HPDE6-E6E7 (cell line): ENCODE data around the gene KLK1.

Experiments
- DNase-seq: peaks from one replicate; pipeline ENCODE4 v3.0.0; 2011; ENCODE audit warnings: missing footprints; ENCODE audit errors: extremely low spot score

Gene KLK1

DNA sequence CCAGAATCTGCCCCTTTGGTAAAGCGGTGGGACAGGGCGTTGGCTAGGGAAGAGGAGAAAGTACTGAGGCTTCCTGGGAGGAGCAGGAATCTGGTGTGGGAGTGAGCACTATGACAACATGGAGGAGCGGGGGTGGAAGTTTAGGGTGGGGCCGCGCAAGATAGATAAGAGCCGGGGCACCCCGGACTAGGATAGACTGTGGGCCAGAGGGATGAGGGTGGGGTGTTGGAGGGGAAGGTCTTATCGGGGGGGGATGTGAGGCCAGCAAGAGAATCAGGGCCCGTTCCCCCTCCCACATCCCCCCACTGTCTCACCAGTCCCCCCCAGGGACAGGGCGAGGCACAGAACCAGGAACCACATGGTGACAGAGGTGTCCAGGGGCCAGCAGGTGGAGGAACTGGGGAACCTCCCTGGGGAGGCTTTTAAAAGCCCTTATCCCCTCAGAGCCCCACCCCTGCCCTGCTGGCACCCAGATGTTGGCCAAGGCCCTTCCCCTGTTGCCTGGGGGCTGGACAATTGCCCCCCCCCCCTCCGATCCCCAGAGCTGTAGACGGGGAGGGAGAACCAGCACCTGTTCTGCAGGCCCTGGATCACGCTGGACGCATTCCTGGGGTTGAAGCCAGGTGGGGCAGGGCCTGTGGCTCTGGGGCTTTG lies at the start of gene KLK1:
KLK1 (minus strand) TSS at position 399 of the 654 bp plus-strand sequence; CDS start at position 360, 39 bp downstream.
- no peak for DNase-seq

DNA sequence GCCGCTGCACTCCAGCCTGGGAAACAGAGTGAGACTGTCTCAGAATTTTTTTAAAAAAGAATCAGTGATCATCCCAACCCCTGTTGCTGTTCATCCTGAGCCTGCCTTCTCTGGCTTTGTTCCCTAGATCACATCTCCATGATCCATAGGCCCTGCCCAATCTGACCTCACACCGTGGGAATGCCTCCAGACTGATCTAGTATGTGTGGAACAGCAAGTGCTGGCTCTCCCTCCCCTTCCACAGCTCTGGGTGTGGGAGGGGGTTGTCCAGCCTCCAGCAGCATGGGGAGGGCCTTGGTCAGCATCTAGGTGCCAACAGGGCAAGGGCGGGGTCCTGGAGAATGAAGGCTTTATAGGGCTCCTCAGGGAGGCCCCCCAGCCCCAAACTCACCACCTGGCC lies 49.5 kb upstream of the KLK1 start, which contains the start of gene KLK2:
KLK2 (plus strand) TSS at position 384 of the 400 bp plus-strand sequence. CDS start 35 bp downstream, outside the sequence.
- no peak for DNase-seq

DNA sequence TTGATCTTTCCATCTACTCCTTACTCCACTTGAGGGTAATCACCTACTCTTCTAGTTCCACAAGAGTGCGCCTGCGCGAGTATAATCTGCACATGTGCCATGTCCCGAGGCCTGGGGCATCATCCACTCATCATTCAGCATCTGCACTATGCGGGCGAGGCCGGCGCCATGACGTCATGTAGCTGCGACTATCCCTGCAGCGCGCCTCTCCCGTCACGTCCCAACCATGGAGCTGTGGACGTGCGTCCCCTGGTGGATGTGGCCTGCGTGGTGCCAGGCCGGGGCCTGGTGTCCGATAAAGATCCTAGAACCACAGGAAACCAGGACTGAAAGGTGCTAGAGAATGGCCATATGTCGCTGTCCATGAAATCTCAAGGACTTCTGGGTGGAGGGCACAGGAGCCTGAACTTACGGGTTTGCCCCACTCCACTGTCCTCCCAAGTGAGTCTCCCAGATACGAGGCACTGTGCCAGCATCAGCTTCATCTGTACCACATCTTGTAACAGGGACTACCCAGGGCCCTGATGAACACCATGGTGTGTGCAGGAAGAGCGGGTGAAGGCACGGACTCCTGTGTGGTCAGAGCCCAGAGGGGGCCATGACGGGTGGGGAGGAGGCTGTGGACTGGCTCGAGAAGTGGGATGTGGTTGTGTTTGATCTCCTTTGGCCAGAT lies 47.0 kb upstream of the KLK1 start:
- no peak for DNase-seq

DNA sequence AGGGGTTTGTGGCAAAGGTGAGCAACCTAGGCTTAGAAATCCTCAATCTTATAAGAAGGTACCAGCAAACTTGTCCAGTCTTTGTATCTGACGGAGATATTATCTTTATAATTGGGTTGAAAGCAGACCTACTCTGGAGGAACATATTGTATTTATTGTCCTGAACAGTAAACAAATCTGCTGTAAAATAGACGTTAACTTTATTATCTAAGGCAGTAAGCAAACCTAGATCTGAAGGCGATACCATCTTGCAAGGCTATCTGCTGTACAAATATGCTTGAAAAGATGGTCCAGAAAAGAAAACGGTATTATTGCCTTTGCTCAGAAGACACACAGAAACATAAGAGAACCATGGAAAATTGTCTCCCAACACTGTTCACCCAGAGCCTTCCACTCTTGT lies 45.9 kb upstream of the KLK1 start:
- DNase-seq, result no peak

DNA sequence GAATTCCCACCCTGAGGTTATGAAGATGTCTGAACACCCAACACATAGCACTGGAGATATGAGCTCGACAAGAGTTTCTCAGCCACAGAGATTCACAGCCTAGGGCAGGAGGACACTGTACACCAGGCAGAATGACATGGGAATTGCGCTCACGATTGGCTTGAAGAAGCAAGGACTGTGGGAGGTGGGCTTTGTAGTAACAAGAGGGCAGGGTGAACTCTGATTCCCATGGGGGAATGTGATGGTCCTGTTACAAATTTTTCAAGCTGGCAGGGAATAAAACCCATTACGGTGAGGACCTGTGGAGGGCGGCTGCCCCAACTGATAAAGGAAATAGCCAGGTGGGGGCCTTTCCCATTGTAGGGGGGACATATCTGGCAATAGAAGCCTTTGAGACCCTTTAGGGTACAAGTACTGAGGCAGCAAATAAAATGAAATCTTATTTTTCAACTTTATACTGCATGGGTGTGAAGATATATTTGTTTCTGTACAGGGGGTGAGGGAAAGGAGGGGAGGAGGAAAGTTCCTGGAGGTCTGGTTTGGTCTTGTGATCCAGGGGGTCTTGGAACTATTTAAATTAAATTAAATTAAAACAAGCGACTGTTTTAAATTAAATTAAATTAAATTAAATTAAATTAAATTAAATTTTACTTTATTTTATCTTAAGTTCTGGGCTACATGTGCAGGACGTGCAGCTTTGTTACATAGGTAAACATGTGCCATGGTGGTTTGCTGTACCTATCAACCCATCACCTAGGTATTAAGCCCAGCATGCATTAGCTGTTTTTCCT lies 38.1 kb upstream of the KLK1 start:
- DNase-seq, result no peak

DNA sequence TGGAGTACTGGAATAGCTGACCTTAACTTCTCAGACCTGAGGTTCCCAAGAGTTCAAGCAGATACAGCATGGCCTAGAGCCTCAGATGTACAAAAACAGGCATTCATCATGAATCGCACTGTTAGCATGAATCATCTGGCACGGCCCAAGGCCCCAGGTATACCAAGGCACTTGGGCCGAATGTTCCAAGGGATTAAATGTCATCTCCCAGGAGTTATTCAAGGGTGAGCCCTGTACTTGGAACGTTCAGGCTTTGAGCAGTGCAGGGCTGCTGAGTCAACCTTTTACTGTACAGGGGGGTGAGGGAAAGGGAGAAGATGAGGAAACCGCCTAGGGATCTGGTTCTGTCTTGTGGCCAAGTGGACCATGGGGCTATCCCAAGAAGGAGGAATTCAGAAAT lies 37.4 kb upstream of the KLK1 start:
- DNase-seq, result no peak

DNA sequence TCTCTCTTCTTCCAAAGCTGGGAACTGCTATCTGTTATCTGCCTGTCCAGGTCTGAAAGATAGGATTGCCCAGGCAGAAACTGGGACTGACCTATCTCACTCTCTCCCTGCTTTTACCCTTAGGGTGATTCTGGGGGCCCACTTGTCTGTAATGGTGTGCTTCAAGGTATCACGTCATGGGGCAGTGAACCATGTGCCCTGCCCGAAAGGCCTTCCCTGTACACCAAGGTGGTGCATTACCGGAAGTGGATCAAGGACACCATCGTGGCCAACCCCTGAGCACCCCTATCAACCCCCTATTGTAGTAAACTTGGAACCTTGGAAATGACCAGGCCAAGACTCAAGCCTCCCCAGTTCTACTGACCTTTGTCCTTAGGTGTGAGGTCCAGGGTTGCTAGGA lies 36.3 kb upstream of the KLK1 start:
- no peak for DNase-seq

DNA sequence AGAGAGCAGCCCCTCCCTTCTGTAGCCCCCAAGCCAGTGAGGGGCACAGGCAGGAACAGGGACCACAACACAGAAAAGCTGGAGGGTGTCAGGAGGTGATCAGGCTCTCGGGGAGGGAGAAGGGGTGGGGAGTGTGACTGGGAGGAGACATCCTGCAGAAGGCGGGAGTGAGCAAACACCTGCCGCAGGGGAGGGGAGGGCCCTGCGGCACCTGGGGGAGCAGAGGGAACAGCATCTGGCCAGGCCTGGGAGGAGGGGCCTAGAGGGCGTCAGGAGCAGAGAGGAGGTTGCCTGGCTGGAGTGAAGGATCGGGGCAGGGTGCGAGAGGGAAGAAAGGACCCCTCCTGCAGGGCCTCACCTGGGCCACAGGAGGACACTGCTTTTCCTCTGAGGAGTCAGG lies 35.3 kb upstream of the KLK1 start:
- no peak for DNase-seq

DNA sequence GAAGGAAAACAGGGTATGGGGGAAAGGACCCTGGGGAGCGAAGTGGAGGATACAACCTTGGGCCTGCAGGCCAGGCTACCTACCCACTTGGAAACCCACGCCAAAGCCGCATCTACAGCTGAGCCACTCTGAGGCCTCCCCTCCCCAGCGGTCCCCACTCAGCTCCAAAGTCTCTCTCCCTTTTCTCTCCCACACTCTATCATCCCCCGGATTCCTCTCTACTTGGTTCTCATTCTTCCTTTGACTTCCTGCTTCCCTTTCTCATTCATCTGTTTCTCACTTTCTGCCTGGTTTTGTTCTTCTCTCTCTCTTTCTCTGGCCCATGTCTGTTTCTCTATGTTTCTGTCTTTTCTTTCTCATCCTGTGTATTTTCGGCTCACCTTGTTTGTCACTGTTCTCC lies 33.8 kb upstream of the KLK1 start:
- no peak for DNase-seq

DNA sequence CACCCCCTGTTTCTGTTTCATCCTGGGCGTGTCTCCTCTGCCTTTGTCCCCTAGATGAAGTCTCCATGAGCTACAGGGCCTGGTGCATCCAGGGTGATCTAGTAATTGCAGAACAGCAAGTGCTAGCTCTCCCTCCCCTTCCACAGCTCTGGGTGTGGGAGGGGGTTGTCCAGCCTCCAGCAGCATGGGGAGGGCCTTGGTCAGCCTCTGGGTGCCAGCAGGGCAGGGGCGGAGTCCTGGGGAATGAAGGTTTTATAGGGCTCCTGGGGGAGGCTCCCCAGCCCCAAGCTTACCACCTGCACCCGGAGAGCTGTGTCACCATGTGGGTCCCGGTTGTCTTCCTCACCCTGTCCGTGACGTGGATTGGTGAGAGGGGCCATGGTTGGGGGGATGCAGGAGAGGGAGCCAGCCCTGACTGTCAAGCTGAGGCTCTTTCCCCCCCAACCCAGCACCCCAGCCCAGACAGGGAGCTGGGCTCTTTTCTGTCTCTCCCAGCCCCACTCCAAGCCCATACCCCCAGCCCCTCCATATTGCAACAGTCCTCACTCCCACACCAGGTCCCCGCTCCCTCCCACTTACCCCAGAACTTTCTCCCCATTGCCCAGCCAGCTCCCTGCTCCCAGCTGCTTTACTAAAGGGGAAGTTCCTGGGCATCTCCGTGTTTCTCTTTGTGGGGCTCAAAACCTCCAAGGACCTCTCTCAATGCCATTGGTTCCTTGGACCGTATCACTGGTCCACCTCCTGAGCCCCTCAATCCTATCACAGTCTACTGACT lies 31.2 kb upstream of the KLK1 start, which contains the start of gene KLK3:
KLK3 (plus strand) TSS at position 280 of the 775 bp plus-strand sequence; CDS start at position 321, 41 bp downstream.
- no peak for DNase-seq

DNA sequence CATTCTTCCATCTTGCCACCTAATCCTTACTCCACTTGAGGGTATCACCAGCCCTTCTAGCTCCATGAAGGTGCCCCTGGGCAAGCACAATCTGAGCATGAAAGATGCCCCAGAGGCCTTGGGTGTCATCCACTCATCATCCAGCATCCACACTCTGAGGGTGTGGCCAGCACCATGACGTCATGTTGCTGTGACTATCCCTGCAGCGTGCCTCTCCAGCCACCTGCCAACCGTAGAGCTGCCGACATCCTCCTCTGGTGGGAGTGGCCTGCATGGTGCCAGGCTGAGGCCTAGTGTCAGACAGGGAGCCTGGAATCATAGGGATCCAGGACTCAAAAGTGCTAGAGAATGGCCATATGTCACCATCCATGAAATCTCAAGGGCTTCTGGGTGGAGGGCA lies 28.0 kb upstream of the KLK1 start:
- DNase-seq, result no peak

DNA sequence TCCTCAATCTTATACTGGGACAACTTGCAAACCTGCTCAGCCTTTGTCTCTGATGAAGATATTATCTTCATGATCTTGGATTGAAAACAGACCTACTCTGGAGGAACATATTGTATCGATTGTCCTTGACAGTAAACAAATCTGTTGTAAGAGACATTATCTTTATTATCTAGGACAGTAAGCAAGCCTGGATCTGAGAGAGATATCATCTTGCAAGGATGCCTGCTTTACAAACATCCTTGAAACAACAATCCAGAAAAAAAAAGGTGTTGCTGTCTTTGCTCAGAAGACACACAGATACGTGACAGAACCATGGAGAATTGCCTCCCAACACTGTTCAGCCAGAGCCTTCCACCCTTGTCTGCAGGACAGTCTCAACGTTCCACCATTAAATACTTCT lies 27.2 kb upstream of the KLK1 start:
- no peak for DNase-seq

DNA sequence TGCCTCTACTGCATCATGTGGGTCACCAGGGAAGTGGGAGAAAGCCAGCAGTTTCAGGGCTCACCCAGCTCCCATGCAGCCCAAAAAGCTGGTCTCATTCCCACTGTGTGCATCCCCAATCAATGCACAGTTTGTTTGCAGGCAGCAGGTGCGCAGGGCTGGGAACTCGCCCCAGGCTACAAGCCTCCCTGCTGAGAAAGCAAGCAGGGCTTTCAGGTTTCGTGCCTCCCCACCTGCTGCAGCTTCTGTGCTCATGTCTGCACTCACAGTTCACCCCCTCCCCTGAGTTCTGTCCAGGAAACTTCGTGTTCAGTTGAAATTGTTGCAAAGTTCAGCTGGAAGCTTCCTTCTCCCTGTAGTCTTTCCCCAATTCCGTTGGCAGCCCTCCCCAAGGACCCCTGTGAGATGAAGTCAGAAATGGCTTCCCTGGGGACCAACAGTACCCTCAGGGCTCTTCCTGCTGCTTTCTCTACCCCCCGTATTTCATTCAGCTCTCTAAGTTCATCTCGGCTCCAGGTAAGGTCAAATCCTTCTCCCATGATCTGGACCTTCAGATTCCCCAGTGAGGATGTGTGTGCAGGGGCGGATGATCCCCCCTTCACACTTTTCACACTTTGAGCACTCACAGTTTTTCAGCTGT lies 20.8 kb upstream of the KLK1 start:
- no peak for DNase-seq

DNA sequence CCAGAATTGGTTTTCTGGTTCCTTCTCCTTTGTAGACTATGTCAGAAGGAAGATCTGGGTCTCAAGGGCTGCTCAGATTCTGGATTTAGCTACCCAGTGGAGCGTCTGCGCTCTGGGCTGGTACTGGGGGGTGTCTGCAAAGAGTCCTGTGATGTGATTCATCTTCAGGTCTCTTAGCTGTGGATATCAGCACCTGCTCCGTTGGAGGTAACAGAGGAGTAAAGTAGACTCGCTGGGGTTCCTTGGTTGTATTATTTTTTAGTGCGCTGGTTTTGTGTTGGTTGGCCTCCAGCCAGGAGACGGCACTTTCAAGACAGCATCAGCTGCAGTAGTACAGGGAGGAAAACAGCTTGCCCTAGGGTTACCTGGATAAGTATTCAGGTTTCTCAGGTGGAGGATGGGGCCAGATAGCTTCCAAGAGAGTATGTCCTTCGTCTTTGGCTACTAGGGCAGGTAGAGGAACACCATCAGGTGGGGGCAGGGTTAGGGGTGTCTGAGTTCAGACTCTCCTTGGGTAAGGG lies 20.2 kb upstream of the KLK1 start:
- DNase-seq, result no peak

DNA sequence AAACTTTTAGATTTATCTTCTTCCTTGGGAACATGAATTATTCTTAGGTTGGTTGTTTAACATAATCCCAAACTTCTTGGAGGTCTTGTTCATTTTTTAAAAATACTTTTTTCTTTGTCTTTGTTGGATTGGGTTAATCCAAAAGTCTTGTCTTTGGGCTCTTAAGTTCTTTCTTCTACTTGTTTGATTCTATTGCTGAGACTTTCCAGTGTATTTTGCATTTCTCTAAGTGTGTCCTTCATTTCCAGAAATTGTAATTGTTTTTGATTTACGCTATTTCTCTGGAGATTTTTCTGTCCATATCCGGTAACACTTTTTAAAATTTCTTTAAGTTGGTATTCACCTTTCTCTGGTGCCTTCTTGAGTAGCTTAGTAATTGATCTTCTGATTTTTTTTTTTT lies 19.6 kb upstream of the KLK1 start:
- no peak for DNase-seq

DNA sequence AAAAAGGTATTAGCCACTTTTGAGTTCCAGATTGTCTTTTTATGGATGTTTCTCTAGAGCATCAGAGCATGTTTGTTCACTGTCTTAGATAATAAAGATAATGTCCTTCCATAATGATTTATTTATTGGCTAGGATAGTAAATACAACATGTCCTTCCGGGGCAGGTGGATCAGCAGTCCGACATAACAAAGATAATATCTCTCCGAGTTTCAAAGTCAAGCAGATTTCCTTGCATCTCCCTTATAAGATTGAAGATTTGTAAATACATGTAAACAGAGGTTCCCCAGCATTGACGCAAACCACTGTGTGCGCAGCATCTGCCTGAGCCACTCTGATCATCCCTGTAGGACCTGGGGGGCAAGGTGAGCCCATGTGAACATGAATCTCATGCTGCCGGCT lies 18.5 kb upstream of the KLK1 start:
- DNase-seq, result no peak

DNA sequence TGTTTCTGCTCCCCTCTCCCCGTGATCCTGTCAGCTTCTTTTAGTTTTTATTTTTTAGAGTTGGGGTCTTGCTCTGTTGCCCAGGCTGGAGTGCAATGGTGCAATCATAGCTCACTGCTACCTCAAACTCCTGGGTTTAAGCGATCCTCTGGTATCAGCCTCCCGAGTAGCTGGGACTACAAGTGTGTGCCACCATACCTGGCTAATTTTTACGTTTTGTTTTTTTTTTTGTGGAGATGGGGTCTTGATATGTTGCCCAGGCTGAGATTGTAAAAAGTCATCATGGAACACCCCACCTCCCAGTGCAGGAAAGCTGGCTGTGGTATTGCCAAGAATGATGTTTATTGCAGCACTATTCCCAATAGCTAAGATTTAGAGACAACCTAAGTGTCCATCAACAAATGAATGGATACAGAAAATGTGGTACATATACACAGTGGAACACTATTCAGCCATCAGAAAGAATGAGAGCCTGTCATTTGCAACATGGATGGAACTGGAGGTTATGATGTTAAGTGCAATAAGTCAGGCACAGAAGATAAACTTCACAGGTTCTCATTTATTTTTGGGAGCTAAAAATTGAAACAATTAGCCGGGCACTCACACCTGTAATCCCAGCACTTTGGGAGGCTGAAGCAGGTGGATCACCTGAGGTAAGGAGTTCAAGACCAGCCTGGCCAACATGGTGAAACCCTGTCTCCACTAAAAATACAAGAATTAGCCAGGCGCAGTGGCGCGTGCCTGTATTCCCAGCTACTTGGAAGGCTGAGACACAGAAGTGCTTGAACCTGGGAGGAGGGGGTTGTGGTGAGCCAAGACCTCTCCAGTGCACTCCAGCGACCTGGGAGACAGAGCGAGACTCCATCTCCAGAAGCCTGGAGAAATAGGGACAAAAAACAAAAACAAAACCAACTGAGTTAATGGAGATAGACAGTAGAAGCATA lies 16.4 kb upstream of the KLK1 start:
- no peak for DNase-seq

DNA sequence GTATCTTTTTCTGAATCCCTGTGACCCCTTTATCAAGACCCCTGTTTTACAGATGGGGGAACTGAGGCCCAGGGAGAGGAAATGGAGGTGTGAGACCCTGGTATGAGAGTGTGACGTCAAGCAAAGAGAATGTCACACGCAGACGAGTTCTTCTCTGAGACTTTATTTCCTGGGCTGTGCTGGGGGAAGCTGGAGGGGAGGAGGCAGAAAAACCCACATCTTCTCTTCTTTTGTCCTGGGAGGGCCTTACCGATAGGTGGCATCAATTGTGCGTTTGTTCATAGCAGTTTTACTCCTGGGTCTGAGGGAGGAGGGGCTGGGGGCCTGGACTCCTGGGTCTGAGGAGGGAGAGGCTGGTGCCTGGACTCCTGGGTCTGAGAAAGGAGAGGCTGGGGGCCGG lies 14.7 kb upstream of the KLK1 start:
- no peak for DNase-seq

DNA sequence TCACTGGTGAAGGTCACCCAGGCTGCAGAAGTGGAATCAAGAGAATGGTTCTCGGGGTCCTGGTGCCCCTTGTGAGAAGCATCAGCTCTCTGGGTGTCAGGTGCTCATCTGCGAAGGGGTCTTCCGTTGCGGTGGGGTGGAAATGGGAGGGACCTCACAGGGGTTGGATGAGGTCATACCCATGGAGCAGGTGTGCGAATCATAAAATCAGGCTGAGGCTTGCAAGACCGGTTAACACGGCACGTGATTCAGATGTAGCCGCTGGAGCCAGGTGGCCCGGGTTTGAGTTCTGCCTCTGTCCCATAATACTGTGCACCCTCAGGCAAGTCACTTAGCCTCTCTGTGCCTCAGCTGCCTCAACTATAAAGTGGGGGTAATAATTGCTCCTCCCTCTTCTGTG lies 13.7 kb upstream of the KLK1 start:
- DNase-seq, result no peak
